ENCODE measurements around the gene MTFR1L. TPM values are rescaled to one million over a fixed set of nuclear protein-coding genes. Genes with fewer than 3 reads are reported as not detected.

Gene MTFR1L
- total and polyA plus RNA-seq, 11 donors = 123 to 319 (median 213) TPM

DNA sequence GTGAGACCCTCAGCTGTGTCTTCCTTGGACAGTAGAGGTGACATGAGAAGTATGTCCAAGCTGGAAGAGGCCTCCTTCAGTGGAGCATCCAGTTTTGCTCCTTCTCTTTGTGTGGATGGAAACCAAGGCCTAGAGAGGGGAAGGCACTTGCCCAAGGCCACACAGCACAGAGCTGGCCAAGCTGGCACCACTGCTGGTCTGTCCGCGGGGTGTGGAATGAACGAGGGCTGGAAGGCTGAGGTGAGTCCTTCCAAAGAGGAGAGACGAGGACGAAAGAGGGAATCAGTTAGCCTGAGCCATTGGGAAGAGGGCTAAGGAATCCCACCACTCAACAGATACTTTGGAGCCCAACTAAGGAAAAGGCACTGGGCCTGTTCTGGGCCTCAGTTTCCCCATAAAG lies 47.6 kb upstream of the MTFR1L start:
- Histone ChIP-seq H3K27me3 (no peaks in the 10 kb centered on the region), H3K4me3 (no peak overlapping the region), H3K9me3 (no peaks in the 10 kb centered on the region), H3K36me3 (peaks cover 0 to 22% (median 2%) of the 10 kb centered on the region in 9 donors), H3K27ac (peak overlapping the region in 10 of 12 donors; percentile 17 to 78 (median 58)), H3K4me1 (peaks cover 0 to 50% (median 31%) of the 10 kb centered on the region in 12 donors)
- DNase-seq (no peak), ATAC-seq (no peak)
- intact Hi-C loops (cut with DNase I) = no loop called here
- 94 to 98% (median 94%) methylated on average over 5 of the region's 5 CpGs for WGBS, 4 donors
- no peak for TF ChIP-seq POLR2A (IDR thresholded peaks at IDR 0.05)
- TF ChIP-seq, protein P1, sequence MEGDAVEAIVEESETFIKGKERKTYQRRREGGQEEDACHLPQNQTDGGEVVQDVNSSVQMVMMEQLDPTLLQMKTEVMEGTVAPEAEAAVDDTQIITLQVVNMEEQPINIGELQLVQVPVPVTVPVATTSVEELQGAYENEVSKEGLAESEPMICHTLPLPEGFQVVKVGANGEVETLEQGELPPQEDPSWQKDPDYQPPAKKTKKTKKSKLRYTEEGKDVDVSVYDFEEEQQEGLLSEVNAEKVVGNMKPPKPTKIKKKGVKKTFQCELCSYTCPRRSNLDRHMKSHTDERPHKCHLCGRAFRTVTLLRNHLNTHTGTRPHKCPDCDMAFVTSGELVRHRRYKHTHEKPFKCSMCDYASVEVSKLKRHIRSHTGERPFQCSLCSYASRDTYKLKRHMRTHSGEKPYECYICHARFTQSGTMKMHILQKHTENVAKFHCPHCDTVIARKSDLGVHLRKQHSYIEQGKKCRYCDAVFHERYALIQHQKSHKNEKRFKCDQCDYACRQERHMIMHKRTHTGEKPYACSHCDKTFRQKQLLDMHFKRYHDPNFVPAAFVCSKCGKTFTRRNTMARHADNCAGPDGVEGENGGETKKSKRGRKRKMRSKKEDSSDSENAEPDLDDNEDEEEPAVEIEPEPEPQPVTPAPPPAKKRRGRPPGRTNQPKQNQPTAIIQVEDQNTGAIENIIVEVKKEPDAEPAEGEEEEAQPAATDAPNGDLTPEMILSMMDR (IDR thresholded peaks at IDR 0.05) = no peak

DNA sequence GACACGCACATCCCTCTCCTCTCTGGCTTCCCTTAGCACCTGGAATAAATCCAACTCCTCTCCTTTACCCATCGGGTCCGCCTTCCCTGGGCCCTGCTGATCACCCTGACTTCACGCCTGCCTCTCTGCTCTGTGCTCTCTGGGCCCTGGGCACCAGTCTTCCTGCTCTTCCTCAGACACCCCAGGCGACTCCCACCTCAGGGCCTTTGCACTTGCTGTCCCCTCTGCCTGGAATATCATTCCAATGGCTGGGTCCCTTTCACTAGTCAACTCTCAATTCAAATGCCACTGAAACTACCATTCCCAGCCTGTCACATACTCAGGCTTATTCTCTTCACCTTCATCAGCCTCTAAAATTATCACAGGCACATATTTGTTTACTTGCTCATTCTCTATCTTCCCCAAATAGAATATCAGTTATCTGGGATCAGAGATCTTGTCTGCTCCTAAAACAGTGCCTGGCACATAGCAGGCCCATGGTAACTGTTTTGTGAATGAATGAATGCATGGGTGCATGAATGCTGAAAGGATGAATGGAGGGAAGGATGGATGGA lies 47.0 kb upstream of the MTFR1L start:
- Histone ChIP-seq H3K27me3 (no peaks in the 10 kb centered on the region), H3K4me3 (no peak overlapping the region), H3K36me3 (peaks cover 0 to 22% (median 7%) of the 10 kb centered on the region in 9 donors), H3K9me3 (no peaks in the 10 kb centered on the region), H3K4me1 (peaks cover 0 to 50% (median 31%) of the 10 kb centered on the region in 12 donors), H3K27ac (peak overlapping the region in 1 of 12 donors; percentile 72)
- WGBS, 4 donors = 82 to 93% (median 87%) methylated on average over 5 of the region's 5 CpGs
- ATAC-seq (no peak), DNase-seq (no peak)
- intact Hi-C loops (cut with DNase I) = no loop called here
- TF ChIP-seq, protein P1 (IDR thresholded peaks at IDR 0.05) = no peak
- TF ChIP-seq POLR2A (IDR thresholded peaks at IDR 0.05) = no peak

DNA sequence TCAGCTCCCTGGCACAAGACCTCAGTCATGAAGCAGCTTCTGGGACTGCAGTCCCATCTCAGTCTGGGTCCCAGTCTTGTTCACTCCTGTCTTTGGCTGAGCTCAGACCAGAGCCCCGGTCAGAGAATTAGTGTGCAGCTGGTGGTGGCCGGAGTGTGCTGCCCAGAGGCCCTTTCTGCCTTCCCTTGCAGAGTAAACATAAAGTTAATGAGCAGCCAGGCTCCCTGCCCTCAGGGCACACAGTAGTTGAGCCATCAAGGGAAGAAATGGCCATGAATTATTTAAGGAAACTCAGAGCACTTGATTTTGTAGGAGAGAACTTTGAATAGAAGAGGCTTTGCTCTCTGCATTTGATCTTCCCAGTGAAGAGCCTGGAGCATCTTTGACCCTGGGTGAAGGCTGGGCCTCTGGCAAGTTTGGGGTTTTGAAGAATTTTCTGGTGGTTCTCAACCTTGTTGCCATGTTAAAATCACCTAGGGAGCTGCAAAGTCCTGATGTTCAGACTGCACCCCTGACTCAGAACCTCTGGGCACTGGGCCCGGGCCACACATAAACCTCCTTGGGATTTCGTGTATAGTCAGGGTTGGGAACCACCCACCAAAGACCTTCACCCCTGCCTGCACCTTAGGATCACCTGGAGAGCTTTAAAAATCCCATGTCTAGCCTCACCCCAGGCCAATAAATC lies 46.2 kb upstream of the MTFR1L start:
- peaks cover 0 to 26% (median 12%) of the 10 kb centered on the region in 9 donors for H3K36me3 ChIP-seq
- ATAC-seq (no peak), DNase-seq (no peak)
- no peak overlapping the region for H3K4me3 ChIP-seq
- TF ChIP-seq, protein P1 (IDR thresholded peaks at IDR 0.05) = no peak
- TF ChIP-seq POLR2A (IDR thresholded peaks at IDR 0.05) = no peak
- intact Hi-C loops (cut with DNase I) = no loop called here
- H3K27ac ChIP-seq = peak overlapping the region in 1 of 12 donors; percentile 38
- H3K4me1 ChIP-seq = peaks cover 0 to 50% (median 31%) of the 10 kb centered on the region in 12 donors
- no peaks in the 10 kb centered on the region for H3K27me3 ChIP-seq
- 84 to 96% (median 90%) methylated on average over 2 to 4 of the region's 4 CpGs for WGBS, 4 donors
- H3K9me3 ChIP-seq = no peaks in the 10 kb centered on the region

DNA sequence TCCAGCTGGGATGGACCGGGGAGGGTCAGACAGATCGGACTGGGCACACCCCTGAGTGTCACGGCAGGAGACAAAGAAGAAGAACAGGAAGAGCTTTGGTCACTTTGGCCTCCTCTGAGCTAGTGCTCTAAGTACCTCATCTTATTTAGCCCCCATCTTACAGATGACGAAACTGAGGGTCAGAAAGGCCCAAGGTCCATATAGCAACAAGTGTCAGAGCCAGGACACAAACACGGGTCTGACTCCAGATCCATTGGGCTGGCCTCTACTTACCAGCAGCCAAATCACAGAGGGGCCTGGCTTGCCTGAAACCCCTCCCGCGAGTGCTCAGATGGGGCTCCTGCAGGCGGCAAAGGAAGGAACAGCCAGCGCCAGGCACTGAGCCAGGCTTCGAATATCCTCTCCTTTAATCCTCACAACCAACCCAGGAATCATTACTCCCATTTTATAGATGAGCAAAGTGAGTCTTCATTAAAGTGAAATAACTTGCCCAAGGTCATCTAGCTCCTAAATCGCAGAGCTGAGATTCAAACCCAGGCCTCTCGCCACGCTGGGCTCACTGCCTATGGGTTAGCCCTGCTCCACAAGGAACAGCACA lies 45.4 kb upstream of the MTFR1L start:
- Histone ChIP-seq H3K9me3 (no peaks in the 10 kb centered on the region), H3K4me3 (no peak overlapping the region), H3K27me3 (no peaks in the 10 kb centered on the region), H3K36me3 (peaks cover 0 to 26% (median 12%) of the 10 kb centered on the region in 9 donors), H3K27ac (peak overlapping the region in 1 of 12 donors; percentile 8), H3K4me1 (peaks cover 0 to 49% (median 30%) of the 10 kb centered on the region in 12 donors)
- intact Hi-C loops (cut with DNase I) = no loop called here
- no peak for ATAC-seq
- TF ChIP-seq, protein P1 (IDR thresholded peaks at IDR 0.05) = no peak
- no peak for TF ChIP-seq POLR2A (IDR thresholded peaks at IDR 0.05)
- 84 to 88% (median 84%) methylated on average over 10 to 13 of the region's 13 CpGs for WGBS, 4 donors
- DNase-seq = no peak

All from heart left ventricle (tissue), 16 donors.